Brain microvascular endothelial cell (primary cell): ENCODE data around the gene TRIM33.

Source experiments
- DNase-seq: peaks from one replicate; pipeline ENCODE4 v3.0.0-alpha.2; 2020
- H3K27ac ChIP-seq: fragments of 250-450 bp; sonication (Bioruptor Pico); 2 replicates; pipeline ENCODE4 v1.5.1; 2020; ENCODE audit warnings: mild to moderate bottlenecking, moderate library complexity
- H3K27me3 ChIP-seq: fragments of 250-450 bp; sonication (Bioruptor Pico); replicated peaks from 2 replicates; pipeline ENCODE4 v1.5.1; 2020; ENCODE audit warnings: mild to moderate bottlenecking
- H3K36me3 ChIP-seq: fragments of 250-450 bp; sonication (Bioruptor Pico); replicated peaks from 2 replicates; pipeline ENCODE4 v1.5.1; 2020; ENCODE audit warnings: mild to moderate bottlenecking
- H3K4me3 ChIP-seq: 2 replicates; pipeline ENCODE4 v1.5.1; 2011; ENCODE audit warnings: low read depth, mild to moderate bottlenecking, control low read depth, low read length, moderate library complexity
- in situ Hi-C: cut with HindIII; loops from 2 replicates; pipeline ENCODE4 v1.10.0; 2017; ENCODE audit warnings: low sequenced_read_pairs, low pct_ligation_motif_present
- TF ChIP-seq, protein P1 (sequence below): IDR thresholded peaks from 2 replicates; pipeline ENCODE4 v1.5.1; 2011; ENCODE audit warnings: low read depth, mild to moderate bottlenecking, moderate library complexity, low read length, control low read depth, inconsistent platforms; ENCODE audit errors: missing control alignments

Gene TRIM33

DNA sequence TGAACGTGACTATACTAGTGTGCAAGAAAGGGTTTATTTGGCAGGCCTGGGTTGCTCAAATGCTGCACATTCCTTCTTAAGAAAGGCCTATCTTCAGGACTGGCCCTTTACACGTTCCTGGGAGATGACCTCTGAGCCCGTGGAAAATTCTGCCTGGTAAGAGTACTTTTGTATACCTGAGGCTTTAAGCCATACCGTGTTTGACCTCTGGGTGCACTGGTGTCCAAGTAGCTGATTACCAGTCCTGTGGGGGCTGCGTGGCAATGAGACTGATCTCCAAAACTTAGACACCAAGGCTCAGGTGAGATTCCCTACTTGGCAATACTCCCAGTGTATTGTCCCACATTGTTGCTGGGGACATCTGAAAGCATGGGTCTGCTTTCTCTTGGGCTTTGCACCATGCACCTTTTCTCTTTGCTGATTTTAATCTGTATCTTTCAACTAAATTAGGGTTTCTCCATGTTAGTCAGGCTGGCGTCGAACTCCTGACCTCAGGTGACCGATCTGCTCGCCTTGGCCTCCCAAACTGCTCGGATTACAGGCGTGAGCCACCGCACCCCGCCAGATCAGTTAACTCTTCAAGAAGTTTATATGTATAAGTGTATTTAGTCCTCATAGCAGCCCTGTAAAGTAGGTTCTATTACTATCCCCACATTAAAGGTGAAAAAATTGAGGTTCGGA, 44.5 kb downstream of the TRIM33 start:
- DNase-seq, result no peak
- Histone ChIP-seq H3K27me3 (no peaks in the 10 kb centered on the region), H3K4me3 (no peak overlapping the region), H3K36me3 (no peaks in the 10 kb centered on the region), H3K27ac (no peak overlapping the region)
- in situ Hi-C loops, result no loop called here
- TF ChIP-seq, protein P1, sequence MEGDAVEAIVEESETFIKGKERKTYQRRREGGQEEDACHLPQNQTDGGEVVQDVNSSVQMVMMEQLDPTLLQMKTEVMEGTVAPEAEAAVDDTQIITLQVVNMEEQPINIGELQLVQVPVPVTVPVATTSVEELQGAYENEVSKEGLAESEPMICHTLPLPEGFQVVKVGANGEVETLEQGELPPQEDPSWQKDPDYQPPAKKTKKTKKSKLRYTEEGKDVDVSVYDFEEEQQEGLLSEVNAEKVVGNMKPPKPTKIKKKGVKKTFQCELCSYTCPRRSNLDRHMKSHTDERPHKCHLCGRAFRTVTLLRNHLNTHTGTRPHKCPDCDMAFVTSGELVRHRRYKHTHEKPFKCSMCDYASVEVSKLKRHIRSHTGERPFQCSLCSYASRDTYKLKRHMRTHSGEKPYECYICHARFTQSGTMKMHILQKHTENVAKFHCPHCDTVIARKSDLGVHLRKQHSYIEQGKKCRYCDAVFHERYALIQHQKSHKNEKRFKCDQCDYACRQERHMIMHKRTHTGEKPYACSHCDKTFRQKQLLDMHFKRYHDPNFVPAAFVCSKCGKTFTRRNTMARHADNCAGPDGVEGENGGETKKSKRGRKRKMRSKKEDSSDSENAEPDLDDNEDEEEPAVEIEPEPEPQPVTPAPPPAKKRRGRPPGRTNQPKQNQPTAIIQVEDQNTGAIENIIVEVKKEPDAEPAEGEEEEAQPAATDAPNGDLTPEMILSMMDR, result no peak

DNA sequence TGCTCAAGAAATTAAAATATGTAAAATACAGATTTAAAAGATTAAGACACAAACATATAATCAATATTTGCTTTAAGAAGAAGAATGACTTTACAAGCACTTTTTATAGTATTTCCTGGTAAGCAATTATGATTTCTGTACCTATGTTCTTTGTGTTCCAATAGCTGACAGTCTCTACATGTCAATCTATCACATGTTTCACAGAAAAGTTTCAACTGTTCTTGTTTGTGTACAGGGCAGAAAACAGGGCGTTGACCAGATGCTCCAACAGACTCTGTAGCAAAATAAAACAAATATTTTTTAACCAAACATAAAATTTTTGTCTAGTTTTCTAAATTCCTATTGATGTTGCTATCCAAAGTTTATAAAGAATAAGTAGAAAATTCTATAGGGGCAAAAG, 48.0 kb downstream of the TRIM33 start:
- TF ChIP-seq, protein P1, result no peak
- in situ Hi-C loops, result no loop called here

DNA sequence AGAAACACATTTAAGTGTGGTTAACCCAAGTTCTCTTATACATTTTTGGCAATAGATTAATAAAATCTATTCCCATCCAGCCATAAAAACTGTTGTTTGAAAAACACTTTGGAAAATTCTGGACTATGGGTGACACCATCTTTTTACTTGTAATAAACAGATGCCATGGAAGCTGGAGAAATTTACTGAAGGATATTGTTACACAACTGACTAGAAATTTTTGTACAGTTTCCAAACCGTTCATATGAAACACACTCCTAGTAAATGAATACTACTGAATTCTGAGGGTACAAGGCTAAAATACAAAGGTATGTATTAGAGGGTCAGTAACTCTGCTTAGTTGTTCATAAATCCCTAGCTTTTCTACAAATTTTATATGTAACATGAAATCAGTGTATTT, 48.7 kb downstream of the TRIM33 start:
- H3K4me3 ChIP-seq, result no peak overlapping the region
- H3K27ac ChIP-seq, result no peak overlapping the region
- H3K36me3 ChIP-seq, result peaks cover 6% of the 10 kb centered on the region
- in situ Hi-C loops, result no loop called here
- TF ChIP-seq, protein P1, result no peak
- no peak for DNase-seq
- no peaks in the 10 kb centered on the region for H3K27me3 ChIP-seq

More for the DNA sequence above, 48.0 kb downstream of the TRIM33 start:
- Histone ChIP-seq H3K36me3 (peaks cover 6% of the 10 kb centered on the region), H3K4me3 (no peak overlapping the region), H3K27me3 (no peaks in the 10 kb centered on the region), H3K27ac (no peak overlapping the region)
- DNase-seq, result no peak

DNA sequence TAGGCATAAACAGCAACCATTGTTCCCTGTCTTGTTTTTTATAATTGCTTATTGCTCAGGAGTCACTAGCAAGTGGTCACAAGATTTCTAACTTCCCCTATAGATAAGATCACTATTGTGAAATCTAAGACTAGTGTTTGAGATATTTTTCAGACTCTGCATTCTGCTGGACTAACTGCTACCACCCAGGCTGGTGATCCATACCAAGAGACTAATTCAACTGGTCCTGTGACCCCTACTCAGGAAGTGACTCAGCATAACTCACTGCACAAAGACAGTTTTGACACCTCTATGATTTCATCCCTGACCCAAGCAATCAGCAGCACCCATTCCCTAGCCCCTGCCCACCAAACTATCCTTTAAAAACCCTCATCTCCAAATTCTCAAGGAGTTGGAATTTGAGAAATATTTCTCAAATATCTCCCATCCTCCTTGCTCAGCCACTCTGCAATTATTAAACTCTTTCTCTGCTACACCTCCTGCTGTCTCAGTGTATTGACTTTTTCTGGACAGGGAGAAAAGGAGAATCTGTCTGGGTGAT, 52.7 kb downstream of the TRIM33 start:
- Histone ChIP-seq H3K27me3 (no peaks in the 10 kb centered on the region), H3K36me3 (peaks cover 10% of the 10 kb centered on the region), H3K27ac (peak overlapping the region; percentile 85), H3K4me3 (no peak overlapping the region)
- in situ Hi-C loops, result no loop called here
- TF ChIP-seq, protein P1, result no peak
- DNase-seq, result peak; percentile 91

DNA sequence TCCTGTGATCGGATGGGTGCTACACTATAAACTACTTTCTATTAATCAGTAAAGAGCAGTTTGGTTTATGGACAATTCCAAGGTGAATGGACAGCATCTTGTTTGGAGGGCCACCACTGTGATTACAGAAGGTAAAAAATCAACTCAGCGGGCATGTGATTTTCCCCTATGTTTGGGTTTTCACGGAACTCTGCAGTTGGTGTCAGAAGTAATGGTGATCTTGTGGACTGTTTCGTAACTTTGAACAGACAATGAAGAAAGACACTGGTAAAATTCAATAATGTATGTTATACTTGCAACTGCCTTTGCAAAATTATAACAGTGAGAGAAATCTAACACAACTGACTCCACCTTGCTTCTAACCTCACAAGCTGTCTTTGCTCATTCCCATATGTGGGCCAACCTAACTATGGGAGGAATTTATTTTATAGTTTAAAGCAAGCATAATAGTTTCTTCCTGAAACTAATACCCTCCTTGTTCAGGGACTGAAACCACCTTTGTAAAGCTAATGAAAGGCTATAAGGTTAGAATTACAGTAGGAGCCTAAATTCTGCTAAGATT, 53.2 kb downstream of the TRIM33 start:
- in situ Hi-C loops, result no loop called here
- no peak for DNase-seq
- Histone ChIP-seq H3K27me3 (no peaks in the 10 kb centered on the region), H3K36me3 (peaks cover 10% of the 10 kb centered on the region), H3K27ac (peak overlapping the region; percentile 85), H3K4me3 (no peak overlapping the region)
- TF ChIP-seq, protein P1, result no peak
